ENCODE data around the gene CUEDC2. TPM values are rescaled to one million over a fixed set of nuclear protein-coding genes. Genes with fewer than 3 reads are reported as not detected.

CUEDC2 gene, protein sequence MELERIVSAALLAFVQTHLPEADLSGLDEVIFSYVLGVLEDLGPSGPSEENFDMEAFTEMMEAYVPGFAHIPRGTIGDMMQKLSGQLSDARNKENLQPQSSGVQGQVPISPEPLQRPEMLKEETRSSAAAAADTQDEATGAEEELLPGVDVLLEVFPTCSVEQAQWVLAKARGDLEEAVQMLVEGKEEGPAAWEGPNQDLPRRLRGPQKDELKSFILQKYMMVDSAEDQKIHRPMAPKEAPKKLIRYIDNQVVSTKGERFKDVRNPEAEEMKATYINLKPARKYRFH
- 10 to 100 TPM; 47.0 to 48.2 TPM for total RNA-seq
- 10 to 100 TPM; 66.7 to 81.0 (median 75.8) TPM for polyA plus RNA-seq (ENCODE audit: insufficient read length in 6 of 6)
- long read RNA-seq, donor 1, transcript CUEDC2-201 (9 exons, 1,191 nt), result major isoform, 67 of 97 reads
- long read RNA-seq, donor 1, partial matches to known transcripts, result 21 of 97 reads
- long read RNA-seq, donor 1, other reads (novel, unspliced or antisense), result 5 of 97 reads
- long read RNA-seq, donor 2, transcript CUEDC2-201 (9 exons, 1,191 nt), result major isoform, 39 of 65 reads
- long read RNA-seq, donor 2, partial matches to known transcripts, result 24 of 65 reads
- long read RNA-seq, donor 2, other reads (novel, unspliced or antisense), result 0 of 65 reads
- long read RNA-seq, donor 3, transcript CUEDC2-201 (9 exons, 1,191 nt), result major isoform, 64 of 79 reads
- long read RNA-seq, donor 3, partial matches to known transcripts, result 9 of 79 reads
- long read RNA-seq, donor 3, other reads (novel, unspliced or antisense), result 5 of 79 reads
- long read RNA-seq, donor 4, transcript CUEDC2-201 (9 exons, 1,191 nt), result major isoform, 80 of 103 reads
- long read RNA-seq, donor 4, partial matches to known transcripts, result 15 of 103 reads
- long read RNA-seq, donor 4, other reads (novel, unspliced or antisense), result 8 of 103 reads
- long read RNA-seq, donor 5, transcript CUEDC2-201 (9 exons, 1,191 nt), result major isoform, 31 of 47 reads
- long read RNA-seq, donor 5, partial matches to known transcripts, result 14 of 47 reads
- long read RNA-seq, donor 5, other reads (novel, unspliced or antisense), result 0 of 47 reads
- long read RNA-seq, donor 6, transcript CUEDC2-201 (9 exons, 1,191 nt), result major isoform, 36 of 60 reads
- long read RNA-seq, donor 6, partial matches to known transcripts, result 15 of 60 reads
- long read RNA-seq, donor 6, other reads (novel, unspliced or antisense), result 8 of 60 reads
- long read RNA-seq, donor 7, transcript CUEDC2-201 (9 exons, 1,191 nt), result major isoform, 29 of 51 reads
- long read RNA-seq, donor 7, partial matches to known transcripts, result 19 of 51 reads
- long read RNA-seq, donor 7, other reads (novel, unspliced or antisense), result 0 of 51 reads
- long read RNA-seq, donor 8, transcript CUEDC2-201 (9 exons, 1,191 nt), result major isoform, 29 of 43 reads
- long read RNA-seq, donor 8, partial matches to known transcripts, result 14 of 43 reads
- long read RNA-seq, donor 8, other reads (novel, unspliced or antisense), result 0 of 43 reads
- long read RNA-seq, donor 9, result 0 reads
- long read RNA-seq, donor 10, transcript CUEDC2-201 (9 exons, 1,191 nt), result major isoform, 108 of 118 reads
- long read RNA-seq, donor 10, partial matches to known transcripts, result 1 of 118 reads
- long read RNA-seq, donor 10, other reads (novel, unspliced or antisense), result 9 of 118 reads
- long read RNA-seq, donor 11, transcript CUEDC2-201 (9 exons, 1,191 nt), result major isoform, 68 of 131 reads
- long read RNA-seq, donor 11, partial matches to known transcripts, result 61 of 131 reads
- long read RNA-seq, donor 11, other reads (novel, unspliced or antisense), result 0 of 131 reads
- long read RNA-seq, donor 12, transcript CUEDC2-201 (9 exons, 1,191 nt), result major isoform, 31 of 44 reads
- long read RNA-seq, donor 12, partial matches to known transcripts, result 12 of 44 reads
- long read RNA-seq, donor 12, other reads (novel, unspliced or antisense), result 0 of 44 reads

DNA sequence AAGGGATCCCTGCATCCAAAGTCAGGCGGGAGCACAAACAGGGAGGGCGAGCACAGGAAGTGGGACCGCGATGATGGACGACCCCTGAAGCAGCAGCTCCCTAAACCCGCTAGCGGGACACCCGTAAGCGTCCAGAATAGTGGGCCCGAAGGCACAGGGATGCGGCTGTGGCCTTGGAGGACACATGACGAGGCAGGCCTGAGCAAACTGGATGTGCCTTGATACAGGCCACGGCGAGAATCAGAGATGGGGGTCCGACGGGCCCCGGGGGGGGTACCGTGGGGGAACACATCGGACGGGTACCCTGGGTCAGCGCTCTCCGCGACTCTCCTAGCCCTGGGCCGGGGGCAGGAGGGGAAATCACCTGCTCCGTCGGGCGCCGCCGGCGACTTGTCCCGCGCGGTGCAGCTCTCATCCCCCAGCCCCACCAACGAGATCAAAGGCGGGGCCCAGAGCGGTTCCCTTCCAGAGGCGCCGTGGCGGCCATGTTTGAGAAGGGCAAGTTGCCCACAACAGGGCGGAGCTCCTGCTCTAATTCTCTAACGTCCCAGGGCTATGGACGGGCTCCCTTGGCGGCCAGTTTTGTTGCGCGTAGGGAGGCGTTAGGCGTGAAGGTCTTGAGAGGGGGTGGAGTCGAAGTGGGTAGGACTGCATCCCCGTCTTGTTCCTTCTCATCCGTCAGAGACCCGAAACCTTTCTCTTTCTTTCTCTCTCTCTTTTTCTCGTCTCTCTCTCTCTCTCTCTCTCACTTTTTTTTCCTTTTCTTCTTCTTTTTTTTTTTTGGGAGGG is at the start of gene CUEDC2:
CUEDC2 (minus strand) TSS at position 413 of the 789 bp plus-strand sequence. CDS start 7,386 bp downstream, outside the sequence.
- TF ChIP-seq, protein P1, sequence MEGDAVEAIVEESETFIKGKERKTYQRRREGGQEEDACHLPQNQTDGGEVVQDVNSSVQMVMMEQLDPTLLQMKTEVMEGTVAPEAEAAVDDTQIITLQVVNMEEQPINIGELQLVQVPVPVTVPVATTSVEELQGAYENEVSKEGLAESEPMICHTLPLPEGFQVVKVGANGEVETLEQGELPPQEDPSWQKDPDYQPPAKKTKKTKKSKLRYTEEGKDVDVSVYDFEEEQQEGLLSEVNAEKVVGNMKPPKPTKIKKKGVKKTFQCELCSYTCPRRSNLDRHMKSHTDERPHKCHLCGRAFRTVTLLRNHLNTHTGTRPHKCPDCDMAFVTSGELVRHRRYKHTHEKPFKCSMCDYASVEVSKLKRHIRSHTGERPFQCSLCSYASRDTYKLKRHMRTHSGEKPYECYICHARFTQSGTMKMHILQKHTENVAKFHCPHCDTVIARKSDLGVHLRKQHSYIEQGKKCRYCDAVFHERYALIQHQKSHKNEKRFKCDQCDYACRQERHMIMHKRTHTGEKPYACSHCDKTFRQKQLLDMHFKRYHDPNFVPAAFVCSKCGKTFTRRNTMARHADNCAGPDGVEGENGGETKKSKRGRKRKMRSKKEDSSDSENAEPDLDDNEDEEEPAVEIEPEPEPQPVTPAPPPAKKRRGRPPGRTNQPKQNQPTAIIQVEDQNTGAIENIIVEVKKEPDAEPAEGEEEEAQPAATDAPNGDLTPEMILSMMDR (IDR thresholded peaks at IDR 0.05), result no peak
- H3K27ac ChIP-seq, result peak within 1 kb of the TSS; percentile 69 to 84
- ATAC-seq, result peak; percentile 91
- H3K27me3 ChIP-seq, result no peaks in the 10 kb centered on the region
- H3K36me3 ChIP-seq, result no peaks in the 10 kb centered on the region
- intact Hi-C loops (cut with DNase I), result loop anchor here in 1 of 2 donors (5.0 kb wide), 1 partner anchor 45 kb away; no protein-coding TSS in a partner anchor
- peak within 1 kb of the TSS; percentile 88 for H3K4me3 ChIP-seq
- peaks cover 13 to 43% of the 10 kb centered on the region in 2 donors for H3K4me1 ChIP-seq
- H3K9me3 ChIP-seq, result no peaks in the 10 kb centered on the region
- peak; percentile 96 to 99 (median 98) for DNase-seq

DNA sequence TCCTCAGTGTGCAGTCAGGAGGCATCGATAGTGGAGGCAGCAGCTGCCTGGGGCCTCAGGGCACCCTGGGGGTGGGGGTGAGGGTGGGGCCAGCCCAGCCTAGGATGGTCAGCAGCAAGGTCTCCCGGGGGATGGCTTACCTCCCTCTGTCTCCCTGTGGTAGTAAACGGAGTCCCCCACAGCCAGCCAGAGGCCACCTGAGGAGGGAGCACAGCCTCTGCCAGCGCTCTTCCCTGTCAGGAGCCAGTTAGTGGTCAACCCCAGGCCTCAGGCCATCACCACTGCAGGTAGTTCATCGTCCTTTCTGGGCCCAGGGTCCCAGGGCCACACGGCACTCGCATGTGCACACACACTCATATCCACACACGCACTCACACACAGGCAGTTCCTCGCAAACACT is 48.0 kb upstream of the CUEDC2 start:
- intact Hi-C loops (cut with DNase I), result no loop called here
- DNase-seq (peak in 1 of 4 donors; percentile 47), ATAC-seq (no peak)
- TF ChIP-seq, protein P1 (IDR thresholded peaks at IDR 0.05), result no peak
- no peak overlapping the region for H3K4me3 ChIP-seq
- no peak overlapping the region for H3K27ac ChIP-seq
- peaks cover 3 to 16% of the 10 kb centered on the region in 2 donors for H3K4me1 ChIP-seq
- H3K36me3 ChIP-seq, result peaks cover 3 to 89% of the 10 kb centered on the region in 2 donors
- no peaks in the 10 kb centered on the region for H3K9me3 ChIP-seq
- no peaks in the 10 kb centered on the region for H3K27me3 ChIP-seq

DNA sequence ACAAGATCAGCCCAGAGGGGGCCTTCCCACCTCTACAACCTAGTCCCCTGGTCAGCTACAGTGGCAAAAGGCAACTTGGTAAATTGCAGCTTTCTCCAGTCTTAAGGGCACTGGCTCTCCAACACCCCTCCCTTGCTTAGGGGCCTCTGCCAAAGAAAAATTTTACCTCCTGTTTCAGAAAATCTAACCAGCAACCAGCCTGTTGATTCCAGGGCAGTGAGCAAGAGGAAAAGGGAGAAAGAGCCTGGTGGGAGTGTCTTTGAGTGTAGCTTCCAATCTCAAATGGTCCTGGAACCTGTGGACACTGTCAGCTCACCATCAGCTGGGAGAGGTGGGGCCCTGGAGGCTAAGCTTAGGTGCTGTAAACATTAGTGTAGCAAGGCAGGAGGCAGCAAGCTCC is 47.3 kb upstream of the CUEDC2 start:
- no peaks in the 10 kb centered on the region for H3K9me3 ChIP-seq

More for the DNA sequence above, 47.3 kb upstream of the CUEDC2 start:
- no peaks in the 10 kb centered on the region for H3K27me3 ChIP-seq
- H3K27ac ChIP-seq, result peak overlapping the region in 1 of 2 donors; percentile 23
- peak in 1 of 4 donors; percentile 8 for DNase-seq
- H3K4me1 ChIP-seq, result peaks cover 3 to 16% of the 10 kb centered on the region in 2 donors
- intact Hi-C loops (cut with DNase I), result loop anchor here in 1 of 2 donors (5.0 kb wide), 1 partner anchor 47 kb away; the partner anchor contains the start of gene CUEDC2
- H3K4me3 ChIP-seq, result no peak overlapping the region
- no peak for ATAC-seq
- peaks cover 0 to 82% of the 10 kb centered on the region in 2 donors for H3K36me3 ChIP-seq
- TF ChIP-seq, protein P1 (IDR thresholded peaks at IDR 0.05), result no peak
